ENCODE results near the gene GALNT10. TPM values are rescaled to one million over a fixed set of nuclear protein-coding genes. Genes with fewer than 3 reads are reported as not detected.

The GALNT10 gene
- polyA plus RNA-seq, 2 of the 4 experiments (the other 2 are of a cell fraction) = 110 to 156 TPM

DNA sequence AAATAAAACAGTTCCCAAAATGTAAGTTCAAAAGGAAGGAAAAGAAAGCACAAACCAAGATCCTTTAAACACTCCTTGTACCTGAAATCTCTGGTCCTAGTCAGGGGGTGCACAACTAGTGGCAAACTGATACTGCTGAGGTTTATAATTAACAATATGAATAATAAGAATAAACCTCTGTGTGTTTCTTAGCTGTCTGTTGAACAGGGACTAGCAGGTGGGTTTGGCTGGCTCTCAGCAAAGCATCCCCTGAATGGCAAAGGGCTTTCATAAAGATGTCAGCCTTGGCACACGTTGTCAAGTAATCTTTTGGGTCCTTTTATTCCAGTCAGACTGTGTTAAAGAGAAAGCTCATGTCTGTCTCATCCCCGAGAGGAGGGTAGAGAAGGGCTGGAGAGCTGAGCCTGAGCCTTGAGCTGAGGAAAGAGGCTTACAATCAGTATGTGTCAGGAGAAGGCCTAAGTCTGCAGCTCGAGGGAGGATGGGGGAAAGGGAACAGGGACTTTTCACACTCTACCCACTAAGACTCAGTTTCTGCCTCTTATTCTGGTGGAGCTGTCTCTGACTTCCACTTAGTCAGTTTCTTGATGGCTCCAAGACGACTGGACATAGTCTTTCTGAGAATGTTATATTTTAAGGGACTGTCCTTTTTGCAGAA lies 123.0 kb downstream of the GALNT10 start:
- Histone ChIP-seq H3K9me3 (no peaks in the 10 kb centered on the region), H3K4me1 (peaks cover 62% of the 10 kb centered on the region), H3K4me2 (peak overlapping the region; percentile 41), H3K4me3 (no peak overlapping the region), H3K27ac (peak overlapping the region; percentile 67 to 79)
- DNase-seq (ENCODE audit: low read depth in 1 of 2, low spot score in 1 of 2) (no peak), FAIRE-seq (no peak), ATAC-seq (no peak)
- POLR2A ChIA-PET = interaction anchor here (1.1 to 1.3 kb wide), 2 partner anchors 26 to 116 kb away, joined by 3 to 4 read pairs; no protein-coding TSS in a partner anchor
- 74% methylated on average over 4 of the region's 4 CpGs for WGBS (ENCODE audit: missing lambda C conversion rate)
- TF ChIP-seq EP300 (IDR thresholded peaks at IDR 0.05) = no peak
- TF ChIP-seq TP53 (CRISPR knock-in tag; IDR thresholded peaks at IDR 0.05) = no peak
- TF ChIP-seq, protein P1, sequence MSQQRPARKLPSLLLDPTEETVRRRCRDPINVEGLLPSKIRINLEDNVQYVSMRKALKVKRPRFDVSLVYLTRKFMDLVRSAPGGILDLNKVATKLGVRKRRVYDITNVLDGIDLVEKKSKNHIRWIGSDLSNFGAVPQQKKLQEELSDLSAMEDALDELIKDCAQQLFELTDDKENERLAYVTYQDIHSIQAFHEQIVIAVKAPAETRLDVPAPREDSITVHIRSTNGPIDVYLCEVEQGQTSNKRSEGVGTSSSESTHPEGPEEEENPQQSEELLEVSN (IDR thresholded peaks at IDR 0.05; ENCODE audit: borderline replicate concordance, low read depth) = no peak
- TF ChIP-seq RFX5 (IDR thresholded peaks at IDR 0.05) = no peak
- no peak for TF ChIP-seq HDAC2 (IDR thresholded peaks at IDR 0.05)
- TF ChIP-seq RNF2 (IDR thresholded peaks at IDR 0.05; ENCODE audit: borderline replicate concordance, low read depth) = no peak
- no peak for TF ChIP-seq CBX2 (IDR thresholded peaks at IDR 0.05; ENCODE audit: borderline replicate concordance, low read depth)
- CTCF ChIA-PET = interaction anchor here (1.2 to 1.6 kb wide), 5 partner anchors 11 to 129 kb away, joined by 3 to 6 read pairs (median 3); partner anchors contain the start of gene GALNT10

- Histone ChIP-seq H3K4me3 (no peak overlapping the region), H3K9me3 (no peaks in the 10 kb centered on the region), H3K4me1 (peaks cover 50% of the 10 kb centered on the region), H3K4me2 (no peak overlapping the region), H3K27ac (0 out of 6 replicates have a peak overlapping the region, but pooled peaks of 1 of the 2 experiments have one; percentile 33)
- ChIA-PET POLR2A (no interaction called here), CTCF (interaction anchor here (1.0 to 1.5 kb wide), 3 partner anchors 13 to 243 kb away, joined by 3 read pairs; partner anchors contain the start of gene GALNT10)
- WGBS (ENCODE audit: missing lambda C conversion rate) = 82% methylated on average over 3 of the region's 3 CpGs
- ATAC-seq = no peak
- TF ChIP-seq HOXB13 (CRISPR knock-in tag; IDR thresholded peaks at IDR 0.05; ENCODE audit: low read depth) (no peak), EHMT2 (IDR thresholded peaks at IDR 0.05; ENCODE audit: low read depth) (no peak), ESRRA (IDR thresholded peaks at IDR 0.05; ENCODE audit: borderline replicate concordance, low read length) (no peak), POLR2A (IDR thresholded peaks at IDR 0.05; ENCODE audit: low read length) (no peak), RNF2 (IDR thresholded peaks at IDR 0.05; ENCODE audit: borderline replicate concordance, low read depth) (no peak), HOXA7 (CRISPR knock-in tag; IDR thresholded peaks at IDR 0.05) (no peak), HEYL (CRISPR knock-in tag; IDR thresholded peaks at IDR 0.05) (no peak), TFCP2L1 (CRISPR knock-in tag; IDR thresholded peaks at IDR 0.05) (no peak), RARB (CRISPR knock-in tag; IDR thresholded peaks at IDR 0.05) (no peak), EHF (CRISPR knock-in tag; IDR thresholded peaks at IDR 0.05) (no peak), EP300 (IDR thresholded peaks at IDR 0.05) (no peak), JUN (IDR thresholded peaks at IDR 0.05) (no peak), RCOR1 (IDR thresholded peaks at IDR 0.05; ENCODE audit: low read depth, low read length) (no peak), SREBF2 (IDR thresholded peaks at IDR 0.05) (no peak)
- TF ChIP-seq, protein P2, sequence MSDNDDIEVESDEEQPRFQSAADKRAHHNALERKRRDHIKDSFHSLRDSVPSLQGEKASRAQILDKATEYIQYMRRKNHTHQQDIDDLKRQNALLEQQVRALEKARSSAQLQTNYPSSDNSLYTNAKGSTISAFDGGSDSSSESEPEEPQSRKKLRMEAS (IDR thresholded peaks at IDR 0.05) = no peak
- TF ChIP-seq, protein P3, sequence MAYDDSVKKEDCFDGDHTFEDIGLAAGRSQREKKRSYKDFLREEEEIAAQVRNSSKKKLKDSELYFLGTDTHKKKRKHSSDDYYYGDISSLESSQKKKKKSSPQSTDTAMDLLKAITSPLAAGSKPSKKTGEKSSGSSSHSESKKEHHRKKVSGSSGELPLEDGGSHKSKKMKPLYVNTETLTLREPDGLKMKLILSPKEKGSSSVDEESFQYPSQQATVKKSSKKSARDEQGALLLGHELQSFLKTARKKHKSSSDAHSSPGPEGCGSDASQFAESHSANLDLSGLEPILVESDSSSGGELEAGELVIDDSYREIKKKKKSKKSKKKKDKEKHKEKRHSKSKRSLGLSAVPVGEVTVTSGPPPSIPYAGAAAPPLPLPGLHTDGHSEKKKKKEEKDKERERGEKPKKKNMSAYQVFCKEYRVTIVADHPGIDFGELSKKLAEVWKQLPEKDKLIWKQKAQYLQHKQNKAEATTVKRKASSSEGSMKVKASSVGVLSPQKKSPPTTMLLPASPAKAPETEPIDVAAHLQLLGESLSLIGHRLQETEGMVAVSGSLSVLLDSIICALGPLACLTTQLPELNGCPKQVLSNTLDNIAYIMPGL (CRISPR knock-in tag; IDR thresholded peaks at IDR 0.05; ENCODE audit: borderline replicate concordance) = no peak
- TF ChIP-seq, protein P4, sequence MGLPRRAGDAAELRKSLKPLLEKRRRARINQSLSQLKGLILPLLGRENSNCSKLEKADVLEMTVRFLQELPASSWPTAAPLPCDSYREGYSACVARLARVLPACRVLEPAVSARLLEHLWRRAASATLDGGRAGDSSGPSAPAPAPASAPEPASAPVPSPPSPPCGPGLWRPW (IDR thresholded peaks at IDR 0.05) = no peak
- no peak for DNase-seq (ENCODE audit: low read depth in 1 of 2, low spot score in 1 of 2)
- no peak for FAIRE-seq
These were observed 124.7 kb downstream of the GALNT10 start for GRCh38 chr5:154315196-154315595.
